Mononuclear cell (primary cell): Measurements from ENCODE around the gene LEF1. TPM values are rescaled to one million over a fixed set of nuclear protein-coding genes. Genes with fewer than 3 reads are reported as not detected.

Experiments
- H3K27me3 ChIP-seq: 2 replicates; pipeline ENCODE4 v1.6.0; 2011; ENCODE audit warnings: low read length, control low read depth; ENCODE audit not compliant: insufficient read depth
- H3K4me1 ChIP-seq: 2 replicates; pipeline ENCODE4 v1.5.1; 2011; ENCODE audit warnings: mild to moderate bottlenecking, low read length, control low read depth; ENCODE audit not compliant: insufficient read depth
- H3K4me3 ChIP-seq: 2 replicates; pipeline ENCODE4 v1.5.1; 2011; ENCODE audit warnings: mild to moderate bottlenecking, low read length, moderate library complexity
- H3K9me3 ChIP-seq: 2 replicates; pipeline ENCODE4 v1.5.1; 2011; ENCODE audit warnings: low read depth, mild to moderate bottlenecking, control low read depth, low read length
- total RNA-seq: library from RNA; depleted of rRNA; stranded (reverse); fragments of >200 nt; gene quantifications from one replicate; pipeline ENCODE4 v1.2.3, GENCODE V29; 2012

LEF1 gene
- total RNA-seq, 1 donor = 327 TPM

- Histone ChIP-seq H3K4me3 (no peak overlapping the region), H3K9me3 (no peaks in the 10 kb centered on the region), H3K4me1 (peaks cover 11% of the 10 kb centered on the region), H3K27me3 (no peaks in the 10 kb centered on the region)
Observed at GRCh38 chr4:108144451-108144850, 24.3 kb downstream of the LEF1 start.

- no peaks in the 10 kb centered on the region for H3K27me3 ChIP-seq
- H3K9me3 ChIP-seq = no peaks in the 10 kb centered on the region
- peaks cover 11% of the 10 kb centered on the region for H3K4me1 ChIP-seq
- H3K4me3 ChIP-seq = no peak overlapping the region
Observed at GRCh38 chr4:108143515-108143914, 25.2 kb downstream of the LEF1 start.

- H3K27me3 ChIP-seq = no peaks in the 10 kb centered on the region
- H3K9me3 ChIP-seq = no peaks in the 10 kb centered on the region
- H3K4me1 ChIP-seq = peaks cover 7% of the 10 kb centered on the region
- no peak overlapping the region for H3K4me3 ChIP-seq
Observed at GRCh38 chr4:108142870-108143269, 25.9 kb downstream of the LEF1 start.

DNA sequence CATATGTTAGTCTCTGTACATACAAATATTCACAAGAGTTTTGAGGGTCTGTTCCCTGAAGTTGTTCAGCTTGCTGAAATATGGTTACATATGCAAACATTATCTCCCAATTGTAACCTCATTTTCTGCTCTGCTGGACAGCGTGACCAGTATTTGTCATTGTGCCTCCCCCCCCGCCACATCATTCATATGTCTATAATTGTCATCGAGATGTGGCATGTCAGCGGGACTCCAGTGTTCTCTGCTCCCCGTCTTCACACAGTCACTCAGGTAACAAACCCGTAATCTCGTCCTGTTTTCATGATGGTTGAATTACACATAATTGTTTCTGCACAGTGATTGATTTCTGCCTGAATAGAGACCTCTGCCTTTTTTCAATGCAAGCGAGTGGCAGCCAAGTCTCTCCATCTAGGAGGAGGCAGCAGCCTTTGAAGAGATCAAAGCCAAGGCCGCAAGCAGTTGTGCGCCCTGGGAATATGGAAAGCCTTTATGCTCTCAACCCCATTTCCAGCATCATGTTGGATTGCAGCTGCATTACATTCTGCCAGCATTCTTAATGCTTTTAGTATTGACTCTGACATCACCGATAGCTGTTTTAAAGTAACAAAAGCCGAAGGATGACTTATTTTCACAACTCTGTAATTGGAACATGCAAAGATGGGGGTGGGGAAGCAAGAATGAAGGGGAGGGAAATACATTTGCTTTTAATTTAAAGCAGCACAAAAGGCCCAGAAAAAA, 27.4 kb downstream of the LEF1 start:
- H3K27me3 ChIP-seq = no peaks in the 10 kb centered on the region
- no peak overlapping the region for H3K4me3 ChIP-seq
- H3K4me1 ChIP-seq = peaks cover 7% of the 10 kb centered on the region
- no peaks in the 10 kb centered on the region for H3K9me3 ChIP-seq

DNA sequence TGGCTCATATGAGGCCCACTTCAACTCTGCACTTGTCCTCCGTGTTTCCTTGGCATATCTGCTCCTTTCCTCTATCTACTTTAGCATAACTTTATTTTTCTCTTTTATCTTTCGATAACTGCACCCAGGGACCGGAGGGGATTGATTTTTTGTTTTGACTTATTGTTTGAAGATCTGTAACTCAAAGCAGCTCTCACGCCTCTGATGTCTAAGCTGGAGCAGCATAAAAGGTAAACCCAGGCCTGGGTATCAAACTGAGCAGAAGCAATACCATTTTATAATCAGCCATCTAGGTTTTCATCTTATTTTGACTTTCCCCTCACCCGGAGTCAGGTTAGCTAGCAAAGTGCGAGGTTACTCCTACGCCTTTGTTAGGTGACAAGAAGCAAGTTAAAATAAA, 28.4 kb downstream of the LEF1 start:
- Histone ChIP-seq H3K4me3 (no peak overlapping the region), H3K27me3 (no peaks in the 10 kb centered on the region), H3K9me3 (no peaks in the 10 kb centered on the region), H3K4me1 (peaks cover 11% of the 10 kb centered on the region)

GRCh38 chr4:108139089-108139488, 29.6 kb downstream of the LEF1 start:
- no peaks in the 10 kb centered on the region for H3K27me3 ChIP-seq
- no peaks in the 10 kb centered on the region for H3K9me3 ChIP-seq
- H3K4me1 ChIP-seq = peaks cover 9% of the 10 kb centered on the region
- no peak overlapping the region for H3K4me3 ChIP-seq

GRCh38 chr4:108135549-108136209, 33.1 kb downstream of the LEF1 start:
- peaks cover 9% of the 10 kb centered on the region for H3K4me1 ChIP-seq
- no peaks in the 10 kb centered on the region for H3K27me3 ChIP-seq
- no peaks in the 10 kb centered on the region for H3K9me3 ChIP-seq
- no peak overlapping the region for H3K4me3 ChIP-seq

GRCh38 chr4:108130955-108131354, 37.8 kb downstream of the LEF1 start:
- no peaks in the 10 kb centered on the region for H3K27me3 ChIP-seq
- no peak overlapping the region for H3K4me3 ChIP-seq
- H3K4me1 ChIP-seq = peaks cover 12% of the 10 kb centered on the region
- H3K9me3 ChIP-seq = no peaks in the 10 kb centered on the region

- H3K4me1 ChIP-seq = peaks cover 3% of the 10 kb centered on the region
- H3K9me3 ChIP-seq = no peaks in the 10 kb centered on the region
- no peak overlapping the region for H3K4me3 ChIP-seq
- H3K27me3 ChIP-seq = no peaks in the 10 kb centered on the region
Observed at GRCh38 chr4:108129196-108129595, 39.5 kb downstream of the LEF1 start.

DNA sequence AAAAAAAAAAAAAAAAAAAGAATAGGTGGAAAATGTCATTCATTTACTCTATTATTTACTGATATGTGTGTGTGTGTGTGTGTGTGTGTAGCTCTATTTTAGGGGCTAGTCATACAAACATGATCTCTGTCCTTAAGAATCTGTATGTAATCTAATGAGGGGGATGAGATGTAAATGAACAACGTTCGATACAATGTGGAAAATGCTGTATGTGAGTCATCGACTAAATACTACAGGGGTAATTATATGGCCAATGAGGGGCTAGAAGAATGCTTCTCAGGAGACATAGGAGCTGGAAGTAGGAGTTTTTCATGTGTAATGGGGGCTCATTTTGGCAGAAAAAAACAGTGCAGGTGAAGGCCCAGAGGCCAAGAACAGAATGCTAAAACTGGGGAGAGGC, 41.9 kb downstream of the LEF1 start:
- no peaks in the 10 kb centered on the region for H3K27me3 ChIP-seq
- H3K4me1 ChIP-seq = peaks cover 3% of the 10 kb centered on the region
- H3K4me3 ChIP-seq = no peak overlapping the region
- H3K9me3 ChIP-seq = no peaks in the 10 kb centered on the region

DNA sequence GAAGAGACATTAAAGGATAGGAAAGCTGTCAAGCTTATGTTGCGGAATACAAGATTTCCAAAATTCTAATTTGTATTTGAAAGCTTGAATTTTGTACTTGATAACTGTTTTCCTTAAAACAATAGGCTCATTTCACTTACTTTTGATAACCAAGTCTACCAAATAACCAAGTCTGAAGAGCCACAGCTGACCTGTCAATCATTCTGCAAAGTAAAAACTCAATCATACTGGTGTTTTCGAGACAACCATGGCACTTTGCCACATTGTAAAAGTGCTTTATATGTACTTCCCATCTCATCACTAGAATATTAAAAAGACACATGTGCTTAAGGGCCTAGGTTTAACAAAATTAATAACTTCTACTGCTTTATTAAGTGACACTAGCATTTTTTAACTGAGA, 47.9 kb downstream of the LEF1 start:
- H3K9me3 ChIP-seq = no peaks in the 10 kb centered on the region
- no peaks in the 10 kb centered on the region for H3K27me3 ChIP-seq
- peaks cover 17% of the 10 kb centered on the region for H3K4me1 ChIP-seq
- no peak overlapping the region for H3K4me3 ChIP-seq

DNA sequence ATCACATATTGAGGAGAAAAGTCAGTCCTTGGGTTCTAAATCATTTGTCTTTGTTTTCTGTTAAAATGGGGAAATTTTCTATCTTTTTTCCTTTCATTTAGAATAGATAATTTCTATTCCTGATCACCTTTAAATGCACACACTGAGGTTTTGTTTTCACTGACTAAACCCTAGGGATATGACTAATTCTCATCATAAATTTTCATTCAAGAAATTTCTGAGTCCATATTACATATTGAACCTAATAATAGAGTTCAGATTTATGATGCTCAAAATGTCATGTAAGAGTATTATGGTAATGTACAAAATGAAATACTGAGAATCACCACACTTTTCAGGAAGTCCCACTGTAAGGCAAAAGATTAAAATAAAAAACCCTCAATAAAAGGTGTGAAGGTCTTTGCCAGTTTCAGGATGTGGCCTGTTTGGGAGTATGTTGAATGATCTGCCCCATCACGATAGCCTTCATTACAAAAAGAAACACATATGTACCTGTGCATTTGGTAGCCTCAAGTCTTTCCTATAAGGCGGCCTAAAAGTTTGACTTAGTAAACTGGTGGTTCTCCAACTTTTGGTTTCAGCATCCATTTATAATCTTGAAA, 49.4 kb downstream of the LEF1 start:
- H3K4me3 ChIP-seq = no peak overlapping the region
- H3K9me3 ChIP-seq = no peaks in the 10 kb centered on the region
- H3K27me3 ChIP-seq = no peaks in the 10 kb centered on the region
- H3K4me1 ChIP-seq = peaks cover 28% of the 10 kb centered on the region

- Histone ChIP-seq H3K4me1 (peaks cover 30% of the 10 kb centered on the region), H3K9me3 (no peaks in the 10 kb centered on the region), H3K4me3 (no peak overlapping the region), H3K27me3 (no peaks in the 10 kb centered on the region)
Observed at GRCh38 chr4:108118505-108118904, 50.2 kb downstream of the LEF1 start.

- H3K4me3 ChIP-seq = no peak overlapping the region
- H3K27me3 ChIP-seq = no peaks in the 10 kb centered on the region
- H3K9me3 ChIP-seq = no peaks in the 10 kb centered on the region
- peaks cover 39% of the 10 kb centered on the region for H3K4me1 ChIP-seq
Observed at GRCh38 chr4:108117418-108118182, 51.1 kb downstream of the LEF1 start.
